Astrocyte (in vitro differentiated cells and primary cell): ENCODE measurements around the gene SUN2.

Source experiments
- EZH2 ChIP-seq: IDR thresholded peaks from 2 replicates; pipeline ENCODE4 v1.6.1; 2012; ENCODE audit warnings: mild to moderate bottlenecking, low read length, inconsistent platforms; ENCODE audit not compliant: insufficient read depth
- TF ChIP-seq, protein P1 (sequence below): IDR thresholded peaks from 2 replicates; pipeline ENCODE4 v1.5.1; 2011; ENCODE audit warnings: low read depth, mild to moderate bottlenecking, inconsistent platforms, low read length, moderate library complexity; ENCODE audit not compliant: insufficient read depth

DNA sequence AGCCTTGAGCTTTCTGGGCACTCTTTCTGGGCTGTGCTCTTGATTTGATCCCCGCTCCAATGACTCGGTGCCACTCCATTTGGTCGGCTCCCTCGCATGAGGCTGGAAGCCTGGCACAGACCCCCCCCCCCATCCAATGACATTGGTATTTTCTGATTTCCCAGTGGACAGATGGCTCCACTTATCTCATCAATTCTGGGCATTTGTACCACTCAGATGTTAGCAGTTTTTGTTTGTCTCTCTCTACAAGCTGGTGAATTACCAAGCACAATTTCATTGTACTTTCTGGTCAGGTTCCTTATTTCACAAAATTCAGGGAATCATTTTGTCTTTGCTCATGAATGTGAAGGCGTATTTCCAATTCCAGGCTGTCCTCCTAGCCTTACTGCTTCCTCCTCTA, 29.1 kb upstream of the SUN2 start:
- TF ChIP-seq, protein P1, sequence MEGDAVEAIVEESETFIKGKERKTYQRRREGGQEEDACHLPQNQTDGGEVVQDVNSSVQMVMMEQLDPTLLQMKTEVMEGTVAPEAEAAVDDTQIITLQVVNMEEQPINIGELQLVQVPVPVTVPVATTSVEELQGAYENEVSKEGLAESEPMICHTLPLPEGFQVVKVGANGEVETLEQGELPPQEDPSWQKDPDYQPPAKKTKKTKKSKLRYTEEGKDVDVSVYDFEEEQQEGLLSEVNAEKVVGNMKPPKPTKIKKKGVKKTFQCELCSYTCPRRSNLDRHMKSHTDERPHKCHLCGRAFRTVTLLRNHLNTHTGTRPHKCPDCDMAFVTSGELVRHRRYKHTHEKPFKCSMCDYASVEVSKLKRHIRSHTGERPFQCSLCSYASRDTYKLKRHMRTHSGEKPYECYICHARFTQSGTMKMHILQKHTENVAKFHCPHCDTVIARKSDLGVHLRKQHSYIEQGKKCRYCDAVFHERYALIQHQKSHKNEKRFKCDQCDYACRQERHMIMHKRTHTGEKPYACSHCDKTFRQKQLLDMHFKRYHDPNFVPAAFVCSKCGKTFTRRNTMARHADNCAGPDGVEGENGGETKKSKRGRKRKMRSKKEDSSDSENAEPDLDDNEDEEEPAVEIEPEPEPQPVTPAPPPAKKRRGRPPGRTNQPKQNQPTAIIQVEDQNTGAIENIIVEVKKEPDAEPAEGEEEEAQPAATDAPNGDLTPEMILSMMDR = no peak
- TF ChIP-seq EZH2 = no peak
